ENCODE results near the gene OR52I1.

The OR52I1 gene

DNA sequence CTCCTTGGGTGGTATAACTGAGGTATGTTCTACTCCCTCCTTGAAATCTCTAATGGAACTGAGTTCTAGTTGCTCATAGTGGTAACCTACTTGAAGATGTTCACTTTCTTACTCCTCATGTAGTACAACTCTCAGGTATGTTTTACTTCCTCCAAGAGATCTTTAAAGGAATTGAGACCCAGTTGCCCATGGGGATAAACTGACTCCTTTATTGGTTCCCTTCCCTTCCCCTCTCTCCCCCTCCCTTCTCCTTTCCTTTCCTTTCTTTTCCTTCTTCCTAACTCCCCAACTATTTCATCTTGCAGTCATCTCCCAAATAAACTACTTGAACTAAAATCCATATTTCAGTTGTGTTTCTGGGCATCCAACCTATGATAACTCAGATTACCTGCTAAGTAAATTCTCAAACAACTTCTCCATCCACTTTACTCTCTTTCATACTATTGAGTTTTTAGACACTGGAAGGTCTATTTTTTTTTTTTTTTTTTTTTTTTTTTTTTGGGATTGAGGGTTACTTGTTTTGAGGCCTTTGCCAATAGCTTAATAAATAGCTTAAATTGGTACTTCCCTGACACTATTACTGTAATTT lies 22.1 kb downstream of the OR52I1 start:
- DNase-seq, result no peak

DNA sequence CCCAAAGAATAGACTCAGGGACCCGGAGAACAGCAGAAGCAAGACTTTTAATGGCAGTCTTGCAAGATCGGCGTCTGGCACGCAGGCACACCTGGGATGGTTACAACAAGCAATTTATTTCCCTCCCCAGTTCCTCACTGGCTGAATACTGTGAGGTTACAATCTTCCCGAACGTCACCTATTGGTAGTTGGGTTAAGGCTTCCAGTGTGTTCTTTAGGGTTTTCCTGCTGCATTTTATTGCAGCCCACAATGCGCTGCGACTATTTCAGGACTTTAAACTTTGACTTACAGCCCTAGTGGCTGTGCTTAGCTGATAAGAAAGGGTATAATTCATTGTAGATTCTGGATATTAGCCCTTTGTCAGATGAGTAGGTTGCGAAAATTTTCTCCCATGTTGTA lies 25.7 kb downstream of the OR52I1 start:
- DNase-seq, result no peak

DNA sequence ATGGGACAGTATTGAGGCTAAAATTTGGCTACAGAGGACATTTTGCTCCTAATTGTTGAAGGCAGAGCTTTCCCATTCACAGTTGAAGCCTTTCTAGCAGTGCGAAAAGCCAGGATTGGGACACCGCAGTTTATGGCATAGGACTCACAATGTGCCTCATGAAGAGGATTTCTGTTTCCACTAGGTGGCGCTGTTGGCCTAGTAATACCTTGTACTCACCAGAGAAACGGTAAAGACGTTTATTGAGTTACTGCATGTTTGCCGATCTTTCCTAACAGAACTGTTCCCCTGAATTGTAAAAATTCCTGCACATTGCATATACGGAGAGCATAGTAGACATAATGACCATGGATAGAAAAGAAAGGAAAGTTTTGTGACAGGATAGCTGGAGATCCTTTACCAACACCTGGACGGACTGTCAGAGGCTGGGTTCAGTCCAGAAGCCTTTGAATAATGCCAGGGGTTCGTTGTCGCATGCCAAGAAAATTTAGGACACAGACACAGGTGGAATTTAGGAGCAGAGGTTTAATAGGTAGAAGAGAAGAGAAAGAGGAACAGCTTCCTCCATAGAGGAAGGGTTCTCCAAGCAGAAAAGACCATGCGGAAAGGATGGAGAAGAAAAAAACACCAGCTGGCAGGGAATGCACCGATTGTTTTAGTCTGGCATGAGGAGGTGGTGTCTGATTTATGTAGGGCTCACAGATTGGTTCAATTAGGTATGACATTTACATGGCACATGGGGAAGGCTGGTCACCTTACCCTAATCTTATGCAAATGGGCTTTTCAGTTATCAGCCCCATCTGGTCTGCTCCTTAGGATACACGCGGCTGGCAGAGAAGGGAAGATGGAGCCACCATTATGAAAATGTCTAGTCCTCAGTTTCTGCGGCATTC lies 32.6 kb downstream of the OR52I1 start:
- DNase-seq, result peak in 3 of 5 donors; percentile 13 to 40 (median 33)

DNA sequence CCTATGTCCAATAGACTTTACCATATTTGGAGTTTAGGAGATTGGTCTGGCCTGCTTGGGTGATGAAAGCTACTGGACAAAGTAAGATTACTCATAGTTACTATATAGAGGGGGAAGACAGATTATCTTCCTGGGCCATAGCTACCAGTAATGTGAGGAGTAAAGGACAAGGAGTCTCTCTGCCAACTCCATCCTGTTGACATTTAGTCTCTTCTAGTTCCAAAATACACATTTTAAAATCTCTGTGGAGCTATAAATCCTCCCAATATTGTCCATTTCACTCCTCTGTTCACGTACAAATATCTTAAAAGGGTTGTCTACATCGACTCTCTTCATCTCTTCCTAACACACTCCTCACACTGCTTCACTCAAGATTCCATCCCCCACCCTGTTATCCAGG lies 42.3 kb downstream of the OR52I1 start:
- DNase-seq, result no peak

DNA sequence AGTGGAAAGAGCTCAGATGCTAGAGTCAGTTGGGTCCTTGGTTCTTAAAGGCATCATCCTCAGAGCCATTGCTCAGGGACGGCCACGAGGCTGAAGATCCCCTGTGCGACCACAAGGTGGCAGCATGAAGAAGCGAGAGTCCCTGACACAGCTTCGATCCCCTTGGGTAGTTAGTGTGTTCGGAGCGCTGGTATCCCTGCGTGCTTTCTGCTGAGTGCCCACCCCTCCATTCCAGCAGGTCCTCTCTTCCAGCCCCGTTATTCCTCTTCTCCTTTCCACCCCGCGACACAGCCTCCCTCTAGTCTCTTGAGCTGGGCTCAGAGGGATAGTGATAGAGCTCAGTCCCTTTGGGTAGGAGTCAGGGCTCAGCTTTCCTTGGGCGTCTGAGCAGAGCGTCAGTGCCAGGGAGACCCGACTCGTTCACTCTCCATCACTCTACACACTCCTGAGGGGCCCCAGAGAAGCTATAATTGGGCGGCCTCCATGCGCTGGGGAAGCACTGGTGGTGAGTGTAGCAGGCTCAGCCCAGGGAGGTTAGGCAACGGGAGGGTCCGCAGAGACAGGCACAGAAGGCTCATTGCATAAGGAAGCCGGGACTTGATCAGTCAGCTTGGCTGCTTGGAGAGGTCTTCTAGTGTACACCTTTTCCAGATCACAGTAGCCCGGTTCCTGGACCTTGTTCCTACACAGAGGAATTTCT lies 43.3 kb downstream of the OR52I1 start, which contains the start of gene OR51D1:
OR51D1 (plus strand) TSS at position 516 of the 700 bp plus-strand sequence. CDS start 2,314 bp downstream, outside the sequence.
- DNase-seq, result peak; percentile 24 to 55 (median 51)

DNA sequence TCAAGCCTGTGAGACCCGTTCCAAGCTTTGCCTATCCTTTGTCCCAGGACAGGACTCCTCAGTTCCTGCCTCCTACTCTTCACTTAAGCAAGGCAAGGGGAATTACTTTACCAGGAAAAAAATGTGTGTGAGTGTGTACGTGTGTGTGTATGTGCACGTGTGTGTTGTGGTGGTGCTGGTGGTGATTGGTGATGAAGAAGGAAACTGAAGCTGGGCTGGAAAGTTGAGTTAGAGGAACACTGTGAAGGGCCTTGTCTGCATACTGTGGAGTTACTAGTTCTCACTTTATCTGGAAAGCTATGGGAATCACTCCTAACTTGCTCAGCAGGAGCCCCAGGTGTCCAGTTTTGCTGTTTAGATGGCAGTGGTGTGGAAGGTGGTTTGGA lies 43.8 kb downstream of the OR52I1 start:
- no peak for DNase-seq

DNA sequence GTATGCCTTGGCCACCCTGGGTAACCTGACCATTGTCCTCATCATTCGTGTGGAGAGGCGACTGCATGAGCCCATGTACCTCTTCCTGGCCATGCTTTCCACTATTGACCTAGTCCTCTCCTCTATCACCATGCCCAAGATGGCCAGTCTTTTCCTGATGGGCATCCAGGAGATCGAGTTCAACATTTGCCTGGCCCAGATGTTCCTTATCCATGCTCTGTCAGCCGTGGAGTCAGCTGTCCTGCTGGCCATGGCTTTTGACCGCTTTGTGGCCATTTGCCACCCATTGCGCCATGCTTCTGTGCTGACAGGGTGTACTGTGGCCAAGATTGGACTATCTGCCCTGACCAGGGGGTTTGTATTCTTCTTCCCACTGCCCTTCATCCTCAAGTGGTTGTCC lies 46.1 kb downstream of the OR52I1 start:
- no peak for DNase-seq

DNA sequence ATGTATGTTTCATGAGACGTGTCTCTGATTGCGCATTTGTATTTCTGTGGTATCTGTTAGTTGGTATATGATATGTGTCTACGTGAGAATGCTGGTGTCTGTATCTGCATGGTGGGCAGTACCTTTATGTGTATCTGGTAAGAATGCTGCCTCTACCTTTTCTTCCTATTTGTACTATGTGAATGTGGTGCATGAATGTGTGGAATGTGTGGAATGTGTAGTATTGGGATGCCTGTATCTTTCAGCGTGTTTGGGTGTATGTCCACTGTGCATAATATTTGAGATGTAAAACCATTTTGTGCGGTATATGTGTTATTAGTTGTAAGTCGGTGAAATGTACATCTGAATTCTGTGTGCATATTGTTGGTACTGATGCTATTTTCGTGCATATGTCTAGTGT lies 47.7 kb downstream of the OR52I1 start:
- no peak for DNase-seq

DNA sequence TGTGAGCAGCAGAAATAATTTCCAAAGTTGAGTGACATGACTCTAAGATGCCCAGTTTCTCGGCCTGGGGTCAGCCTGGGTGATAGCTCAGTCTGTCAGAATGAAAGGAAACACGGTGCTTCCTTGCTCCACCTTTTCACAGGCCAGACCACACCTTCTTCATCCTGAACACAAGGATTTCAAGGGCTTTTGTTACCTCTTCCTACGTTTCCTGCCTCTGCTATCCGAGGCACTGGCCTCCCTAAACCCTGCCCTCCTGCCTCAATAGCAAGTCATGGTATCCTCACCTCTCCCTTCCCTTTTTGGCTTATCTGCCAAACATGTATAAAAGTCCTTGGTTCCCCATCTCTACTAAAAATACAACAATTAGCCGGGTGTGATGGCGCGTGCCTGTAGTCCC lies 48.2 kb downstream of the OR52I1 start:
- no peak for DNase-seq

DNA sequence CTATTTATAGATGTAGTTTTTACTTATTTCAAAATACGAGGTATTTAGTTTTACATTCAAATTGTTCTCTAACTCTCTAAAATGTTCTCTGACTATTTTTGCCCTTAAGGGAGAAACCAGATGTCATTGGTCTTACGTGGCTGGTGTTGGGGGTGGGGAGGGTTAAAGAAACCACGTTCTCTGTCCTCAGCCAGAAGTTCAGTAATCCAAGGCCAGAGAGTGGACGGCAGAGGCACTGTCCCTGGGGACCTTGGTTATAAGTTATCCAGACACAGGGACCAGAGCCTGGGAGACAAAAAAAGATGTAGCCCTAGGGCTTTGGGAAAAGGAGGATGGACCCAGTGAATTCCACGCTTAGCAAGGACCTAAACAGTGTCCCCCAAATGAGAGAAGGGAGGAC lies 49.2 kb downstream of the OR52I1 start:
- DNase-seq, result no peak

DNA sequence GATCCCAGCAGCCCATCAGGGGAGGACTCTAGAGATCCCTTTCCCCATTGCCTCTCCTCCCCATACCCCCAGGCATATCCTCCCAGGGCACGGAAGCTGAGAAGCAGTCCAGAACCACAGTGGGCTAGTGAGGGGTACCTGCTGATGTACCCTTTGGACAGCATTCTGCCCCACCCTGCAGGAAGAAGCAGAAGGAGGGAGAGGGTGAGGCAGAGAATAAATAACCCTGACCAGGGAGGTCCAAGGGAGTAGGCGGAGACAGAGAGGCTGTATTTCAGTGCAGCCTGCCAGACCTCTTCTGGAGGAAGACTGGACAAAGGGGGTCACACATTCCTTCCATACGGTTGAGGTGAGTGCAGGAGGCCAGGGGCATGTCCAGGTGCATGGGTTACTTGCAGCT lies 49.8 kb downstream of the OR52I1 start, which contains the start of gene OR51E1:
OR51E1 (plus strand) TSS at position 301 of the 400 bp plus-strand sequence. CDS start 8,545 bp downstream, outside the sequence.
- no peak for DNase-seq

DNA sequence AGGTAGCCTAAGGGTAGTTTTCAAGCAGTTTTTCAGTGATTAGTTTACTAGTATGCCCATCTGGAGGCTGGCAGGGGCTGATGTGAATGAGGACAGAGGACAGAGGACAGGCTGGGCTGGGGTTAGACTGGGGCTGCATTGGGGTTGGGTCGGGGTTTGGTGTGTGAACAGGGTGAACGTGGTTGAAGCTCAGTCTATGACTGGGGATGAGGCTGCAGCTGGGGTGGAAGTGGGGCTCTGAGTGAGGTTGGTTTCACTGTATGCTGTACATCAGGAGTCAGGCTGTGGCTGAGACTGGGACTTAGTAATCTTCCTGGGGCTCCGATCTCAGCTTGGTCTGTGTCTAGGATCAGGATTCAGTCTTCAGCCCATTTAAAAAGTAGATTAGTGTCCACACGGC lies 50.4 kb downstream of the OR52I1 start:
- no peak for DNase-seq
